Measurements from ENCODE around the gene ETNK2. TPM values are rescaled to one million over a fixed set of nuclear protein-coding genes. Genes with fewer than 3 reads are reported as not detected.

ETNK2 gene
- total and polyA plus RNA-seq, 4 donors, result 24.5 to 119 (median 78.8) TPM

DNA sequence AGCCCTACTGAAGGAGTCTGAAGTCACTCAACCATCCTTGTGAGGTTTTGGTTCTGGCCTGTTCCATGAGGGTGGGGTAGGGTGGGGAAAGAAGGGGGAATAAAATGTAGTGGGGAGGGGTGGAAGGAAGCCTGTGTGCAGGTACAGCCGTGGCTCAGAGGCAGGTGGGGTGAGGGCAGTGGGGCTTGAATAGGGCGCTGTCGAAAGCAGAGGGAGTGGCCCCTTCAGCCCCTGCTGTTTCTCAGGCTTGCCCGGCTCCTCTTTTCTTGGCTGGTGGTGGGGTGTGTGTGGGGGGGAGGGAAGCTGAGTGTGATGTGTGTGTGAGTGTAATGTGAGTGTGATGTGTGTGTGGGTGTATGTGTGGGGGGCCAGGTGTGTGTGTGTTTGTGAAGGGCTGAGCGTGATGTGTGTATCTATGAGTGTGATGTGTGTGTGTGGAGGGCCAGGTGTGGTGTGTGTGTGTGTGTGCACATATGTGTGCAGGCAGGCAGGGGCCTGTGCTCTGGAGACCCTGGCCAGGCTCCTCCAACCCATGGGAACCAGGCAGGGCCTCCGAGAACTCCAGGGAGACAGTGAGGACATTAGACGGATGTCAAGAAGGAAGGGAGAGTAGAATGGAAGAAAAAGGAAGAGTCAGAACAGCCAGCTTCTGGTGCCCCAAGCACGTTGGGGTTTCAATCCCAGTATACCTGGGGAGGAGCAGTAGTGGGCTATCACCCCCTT, 69.9 kb downstream of the ETNK2 start:
- Histone ChIP-seq H3K36me3 (ENCODE audit: control insufficient read depth in 4 of 4, insufficient read depth in 3 of 4, low read depth in 1 of 4, low read length in 3 of 4) (no peaks in the 10 kb centered on the region), H3K9ac (ENCODE audit: low read depth in 1 of 2, low read length in 2 of 2) (no peak overlapping the region), H3K4me1 (ENCODE audit: control insufficient read depth in 4 of 4, insufficient read depth in 4 of 4, low read length in 3 of 4) (peaks cover 21 to 75% (median 64%) of the 10 kb centered on the region in 4 donors), H3K27ac (ENCODE audit: low read depth in 1 of 2, low read length in 2 of 2) (peak overlapping the region in 1 of 2 donors; percentile 24), H3K27me3 (ENCODE audit: control insufficient read depth in 4 of 4, insufficient read depth in 4 of 4, low read length in 3 of 4) (no peaks in the 10 kb centered on the region), H3K9me3 (ENCODE audit: control insufficient read depth in 4 of 4, low read length in 3 of 4) (no peaks in the 10 kb centered on the region), H3K4me3 (ENCODE audit: low read depth in 1 of 3, low read length in 3 of 3) (no peak overlapping the region)
- 77% methylated on average over 8 of the region's 8 CpGs for WGBS
- no peak for DNase-seq (ENCODE audit: low spot score)
- TF ChIP-seq RXRA (IDR thresholded peaks at IDR 0.05) (no peak), ZBTB33 (IDR thresholded peaks at IDR 0.05) (no peak), REST (IDR thresholded peaks at IDR 0.05) (no peak), RAD21 (IDR thresholded peaks at IDR 0.05) (no peak), GABPA (IDR thresholded peaks at IDR 0.05 in 1 of 2, conservative IDR thresholded peaks at IDR 0.05 in 1 of 2) (no peak), TAF1 (conservative IDR thresholded peaks at IDR 0.05) (no peak), YY1 (IDR thresholded peaks at IDR 0.05) (no peak), MAX (IDR thresholded peaks at IDR 0.05) (no peak)
- TF ChIP-seq, protein P1, sequence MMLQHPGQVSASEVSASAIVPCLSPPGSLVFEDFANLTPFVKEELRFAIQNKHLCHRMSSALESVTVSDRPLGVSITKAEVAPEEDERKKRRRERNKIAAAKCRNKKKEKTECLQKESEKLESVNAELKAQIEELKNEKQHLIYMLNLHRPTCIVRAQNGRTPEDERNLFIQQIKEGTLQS (IDR thresholded peaks at IDR 0.05), result no peak

DNA sequence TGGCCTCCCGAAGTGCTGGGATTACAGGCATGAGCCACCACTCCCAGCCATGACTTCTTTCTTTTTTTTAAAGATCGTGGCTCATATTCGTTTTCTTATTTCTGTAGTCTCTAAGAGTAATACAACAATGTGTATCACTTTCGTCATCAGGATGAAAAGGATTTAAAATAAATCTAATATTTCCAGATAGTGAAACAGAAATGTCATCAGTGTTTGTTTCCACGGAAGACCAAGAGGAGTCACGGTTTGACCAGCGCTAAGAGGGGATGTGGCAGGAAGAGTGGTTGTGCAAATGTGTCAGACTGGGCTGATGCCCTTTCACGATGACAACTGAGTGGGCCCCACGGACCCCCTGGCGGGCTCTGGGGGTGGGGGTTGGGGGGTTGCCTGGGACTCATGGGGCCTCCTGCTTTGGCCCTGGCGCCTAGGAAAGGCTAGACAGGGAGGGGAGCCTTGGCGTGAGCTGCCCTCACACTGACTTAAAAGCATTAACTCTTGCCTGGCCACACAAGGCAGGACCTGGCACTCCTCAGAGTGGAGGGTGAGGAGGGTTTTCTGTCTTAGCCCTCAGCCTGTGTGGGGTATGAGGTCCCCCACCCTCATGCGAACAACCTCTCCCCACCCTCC, 70.6 kb downstream of the ETNK2 start:
- Histone ChIP-seq H3K36me3 (ENCODE audit: control insufficient read depth in 4 of 4, insufficient read depth in 3 of 4, low read depth in 1 of 4, low read length in 3 of 4) (no peaks in the 10 kb centered on the region), H3K9me3 (ENCODE audit: control insufficient read depth in 4 of 4, low read length in 3 of 4) (no peaks in the 10 kb centered on the region), H3K4me1 (ENCODE audit: control insufficient read depth in 4 of 4, insufficient read depth in 4 of 4, low read length in 3 of 4) (peaks cover 21 to 80% (median 70%) of the 10 kb centered on the region in 4 donors), H3K27me3 (ENCODE audit: control insufficient read depth in 4 of 4, insufficient read depth in 4 of 4, low read length in 3 of 4) (no peaks in the 10 kb centered on the region), H3K9ac (ENCODE audit: low read depth in 1 of 2, low read length in 2 of 2) (no peak overlapping the region), H3K4me3 (ENCODE audit: low read depth in 1 of 3, low read length in 3 of 3) (no peak overlapping the region), H3K27ac (ENCODE audit: low read depth in 1 of 2, low read length in 2 of 2) (peak overlapping the region in 1 of 2 donors; percentile 24)
- DNase-seq (ENCODE audit: low spot score), result no peak
- TF ChIP-seq NR2F2 (IDR thresholded peaks at IDR 0.05), result no peak
- TF ChIP-seq REST (IDR thresholded peaks at IDR 0.05), result no peak
- TF ChIP-seq FOXA2 (IDR thresholded peaks at IDR 0.05), result no peak
- no peak for TF ChIP-seq RXRA (IDR thresholded peaks at IDR 0.05)
- no peak for TF ChIP-seq JUND (IDR thresholded peaks at IDR 0.05)
- TF ChIP-seq FOXA1 (IDR thresholded peaks at IDR 0.05), result no peak
- TF ChIP-seq HNF4A (conservative IDR thresholded peaks at IDR 0.05), result no peak
- no peak for TF ChIP-seq YY1 (IDR thresholded peaks at IDR 0.05)
- TF ChIP-seq, protein P2, sequence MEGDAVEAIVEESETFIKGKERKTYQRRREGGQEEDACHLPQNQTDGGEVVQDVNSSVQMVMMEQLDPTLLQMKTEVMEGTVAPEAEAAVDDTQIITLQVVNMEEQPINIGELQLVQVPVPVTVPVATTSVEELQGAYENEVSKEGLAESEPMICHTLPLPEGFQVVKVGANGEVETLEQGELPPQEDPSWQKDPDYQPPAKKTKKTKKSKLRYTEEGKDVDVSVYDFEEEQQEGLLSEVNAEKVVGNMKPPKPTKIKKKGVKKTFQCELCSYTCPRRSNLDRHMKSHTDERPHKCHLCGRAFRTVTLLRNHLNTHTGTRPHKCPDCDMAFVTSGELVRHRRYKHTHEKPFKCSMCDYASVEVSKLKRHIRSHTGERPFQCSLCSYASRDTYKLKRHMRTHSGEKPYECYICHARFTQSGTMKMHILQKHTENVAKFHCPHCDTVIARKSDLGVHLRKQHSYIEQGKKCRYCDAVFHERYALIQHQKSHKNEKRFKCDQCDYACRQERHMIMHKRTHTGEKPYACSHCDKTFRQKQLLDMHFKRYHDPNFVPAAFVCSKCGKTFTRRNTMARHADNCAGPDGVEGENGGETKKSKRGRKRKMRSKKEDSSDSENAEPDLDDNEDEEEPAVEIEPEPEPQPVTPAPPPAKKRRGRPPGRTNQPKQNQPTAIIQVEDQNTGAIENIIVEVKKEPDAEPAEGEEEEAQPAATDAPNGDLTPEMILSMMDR (IDR thresholded peaks at IDR 0.05; ENCODE audit: low read depth, low read length, missing input control), result no peak
- WGBS, result 58% methylated on average over 13 of the region's 13 CpGs
